Keratinocyte (primary cell): Measurements from ENCODE around the gene PMIS2. TPM values are rescaled to one million over a fixed set of nuclear protein-coding genes. Genes with fewer than 3 reads are reported as not detected.

Source experiments
- DNase-seq: peaks from one replicate; pipeline ENCODE4 v3.0.0-alpha.2; 2011; ENCODE audit warnings: low read depth, missing footprints, low spot score
- FAIRE-seq: peaks from 2 replicates; lab custom pipeline; 2011; peaks lifted over from hg19 to GRCh38; lab: Jason Lieb, UNC
- H2AFZ ChIP-seq: 2 replicates; pipeline ENCODE4 v1.6.0; 2012; ENCODE audit warnings: low read length, control low read depth, inconsistent platforms; ENCODE audit not compliant: control insufficient read depth
- H3K27ac ChIP-seq: 2 replicates; pipeline ENCODE4 v1.5.1; 2011; ENCODE audit warnings: low read length; ENCODE audit not compliant: control insufficient read depth, insufficient read depth
- H3K27me3 ChIP-seq: 3 replicates; pipeline ENCODE4 v1.6.0; 2011; ENCODE audit warnings: low read length; ENCODE audit not compliant: control insufficient read depth, insufficient read depth; ENCODE audit errors: extremely low read depth
- H3K36me3 ChIP-seq, 2 experiments: 2 replicates in 1 of 2; 3 replicates in 1 of 2; pipeline ENCODE4 v1.5.1; 2011; ENCODE audit warnings: low read length in 2 of 2, mild to moderate bottlenecking in 1 of 2; ENCODE audit not compliant: control insufficient read depth in 2 of 2, insufficient read depth in 2 of 2; ENCODE audit errors: extremely low read depth in 1 of 2
- H3K4me1 ChIP-seq: 3 replicates; pipeline ENCODE4 v1.5.1; 2011; ENCODE audit warnings: low read length; ENCODE audit not compliant: control insufficient read depth, insufficient read depth; ENCODE audit errors: extremely low read depth
- H3K4me2 ChIP-seq: 3 replicates; pipeline ENCODE4 v1.6.0; 2011; ENCODE audit warnings: low read depth, low read length; ENCODE audit not compliant: control insufficient read depth, insufficient read depth; ENCODE audit errors: extremely low read depth
- H3K4me3 ChIP-seq, 3 experiments: fragments of 200-600 bp in 1 of 3; sonication (generic) in 1 of 3; 2 replicates in 2 of 3; 3 replicates in 1 of 3; pipeline ENCODE4 v1.5.1; 2011 to 2016; ENCODE audit warnings: low read length in 3 of 3, mild to moderate bottlenecking in 3 of 3, control low read depth in 2 of 3, inconsistent platforms in 1 of 3, low read depth in 1 of 3, mixed read lengths in 1 of 3, mixed run types in 1 of 3, moderate library complexity in 1 of 3; ENCODE audit not compliant: control insufficient read depth in 2 of 3, insufficient read depth in 2 of 3; ENCODE audit errors: extremely low read depth in 1 of 3
- H3K79me2 ChIP-seq: 2 replicates; pipeline ENCODE4 v1.6.0; 2012; ENCODE audit warnings: low read length; ENCODE audit not compliant: control insufficient read depth, insufficient read depth
- H3K9ac ChIP-seq: 3 replicates; pipeline ENCODE4 v1.6.0; 2011; ENCODE audit warnings: low read length; ENCODE audit not compliant: control insufficient read depth, insufficient read depth; ENCODE audit errors: extremely low read depth
- H3K9me1 ChIP-seq: 3 replicates; pipeline ENCODE4 v1.6.0; 2011; ENCODE audit warnings: low read length; ENCODE audit not compliant: control insufficient read depth, insufficient read depth; ENCODE audit errors: extremely low read depth
- H3K9me3 ChIP-seq: 2 replicates; pipeline ENCODE4 v1.5.1; 2012; ENCODE audit warnings: low read depth, low read length; ENCODE audit not compliant: control insufficient read depth
- H4K20me1 ChIP-seq: 3 replicates; pipeline ENCODE4 v1.6.0; 2011; ENCODE audit warnings: low read length; ENCODE audit not compliant: control insufficient read depth, insufficient read depth; ENCODE audit errors: extremely low read depth
- CTCF ChIP-seq, 3 experiments: IDR thresholded peaks in 1 of 3; conservative IDR thresholded peaks in 1 of 3; optimal IDR thresholded peaks in 1 of 3; 2 replicates in 2 of 3; 3 replicates in 1 of 3; pipeline versions ENCODE3 to v1.5.1; 2011; ENCODE audit warnings: low read length in 3 of 3, mild to moderate bottlenecking in 3 of 3, moderate library complexity in 2 of 3, control low read depth in 1 of 3, inconsistent platforms in 1 of 3; ENCODE audit not compliant: insufficient read depth in 2 of 3; ENCODE audit errors: extremely low read depth in 1 of 3
- EZH2 ChIP-seq: IDR thresholded peaks from one replicate; pipeline ENCODE4 v1.6.1; 2012; ENCODE audit warnings: inconsistent platforms, mild to moderate bottlenecking, low read length, moderate library complexity
- dilution Hi-C: fragments of 300-500 bp; cut with MboI; formaldehyde crosslinking; loops from one replicate; pipeline ENCODE4 v1.7.0; 2020; ENCODE audit warnings: low sequenced_read_pairs; ENCODE audit not compliant: extremely low pct_ligation_motif_present
- polyA plus RNA-seq, 5 experiments: library from polyadenylated mRNA; depleted of rRNA in 3 of 5; stranded (reverse) in 3 of 5; stranded (forward) in 1 of 5; unstranded in 1 of 5; fragments of >200 nt; gene quantifications; 1 replicate in 1 of 5; 2 replicates in 3 of 5; 3 replicates in 1 of 5; pipeline versions ENCODE4 v1.2.1 to v1.2.3, GENCODE V29; 2011 to 2012; ENCODE audit warnings: missing spikeins in 2 of 5, low read depth in 1 of 5, low replicate concordance in 1 of 5

Gene PMIS2
- polyA plus RNA-seq, 1 donor (not counting 4 experiments of a cell fraction or from before 2014, with no cell fraction given), result not detected

- dilution Hi-C loops, result no loop called here
- H4K20me1 ChIP-seq, result no peaks in the 10 kb centered on the region
- no peak for FAIRE-seq
Observed at GRCh38 chr19:35587321-35587720, 1.3 kb downstream of the PMIS2 start.

GRCh38 chr19:35590875-35591274 is 4.9 kb downstream of the PMIS2 start:
- no peaks in the 10 kb centered on the region for H3K79me2 ChIP-seq
- FAIRE-seq, result no peak
- H3K9me3 ChIP-seq, result no peaks in the 10 kb centered on the region
- no peak overlapping the region for H3K4me2 ChIP-seq
- dilution Hi-C loops, result no loop called here
- H3K4me3 ChIP-seq, result no peak overlapping the region
- DNase-seq, result no peak
- TF ChIP-seq EZH2 (no peak), CTCF (optimal IDR thresholded peaks at IDR 0.05 in 1 of 3, IDR thresholded peaks at IDR 0.05 in 1 of 3, conservative IDR thresholded peaks at IDR 0.05 in 1 of 3; ENCODE audit: extremely low read depth in 1 of 3, insufficient read depth in 2 of 3, low read length in 3 of 3) (no peak)
- no peaks in the 10 kb centered on the region for H3K27me3 ChIP-seq
- H3K9ac ChIP-seq, result no peak overlapping the region
- H2AFZ ChIP-seq, result no peak overlapping the region
- H3K27ac ChIP-seq, result no peak overlapping the region
- H3K36me3 ChIP-seq, result no peaks in the 10 kb centered on the region
- H3K9me1 ChIP-seq, result no peaks in the 10 kb centered on the region
- no peaks in the 10 kb centered on the region for H3K4me1 ChIP-seq
- no peaks in the 10 kb centered on the region for H4K20me1 ChIP-seq

More at GRCh38 chr19:35587321-35587720, 1.3 kb downstream of the PMIS2 start:
- Histone ChIP-seq H3K4me2 (no peak overlapping the region), H2AFZ (no peak overlapping the region), H3K27me3 (no peaks in the 10 kb centered on the region), H3K36me3 (no peaks in the 10 kb centered on the region), H3K9me3 (no peaks in the 10 kb centered on the region), H3K4me3 (no peak overlapping the region), H3K9ac (no peak overlapping the region), H3K4me1 (no peaks in the 10 kb centered on the region), H3K9me1 (no peaks in the 10 kb centered on the region), H3K79me2 (no peaks in the 10 kb centered on the region), H3K27ac (no peak overlapping the region)
- no peak for TF ChIP-seq EZH2
- no peak for TF ChIP-seq CTCF (optimal IDR thresholded peaks at IDR 0.05 in 1 of 3, IDR thresholded peaks at IDR 0.05 in 1 of 3, conservative IDR thresholded peaks at IDR 0.05 in 1 of 3; ENCODE audit: extremely low read depth in 1 of 3, insufficient read depth in 2 of 3, low read length in 3 of 3)
- DNase-seq, result no peak
